Activated CD4-positive, alpha-beta memory T cell treated with anti-CD3 and anti-CD28 coated beads for 36 hours (primary cell): ENCODE measurements around the gene CELSR1. TPM values are rescaled to one million over a fixed set of nuclear protein-coding genes. Genes with fewer than 3 reads are reported as not detected.
"Not testable (repeated sequence)": the region's sequence is repeated elsewhere in the genome, so short reads cannot be mapped to it uniquely, and the experiment has no call there.

ENCODE experiments used
- CTCF ChIA-PET: fragments of 350-600 bp; sonication (Branson Sonifier 250); formaldehyde crosslinking; loops from one replicate; lab custom pipeline; 2021; ENCODE audit warnings: antibody characterized with exemption, inconsistent platforms; lab: Charles Lee
- POLR2A ChIA-PET: fragments of 350-600 bp; sonication (Branson Sonifier 250); formaldehyde crosslinking; loops from one replicate; lab custom pipeline; 2021; ENCODE audit warnings: antibody characterized with exemption; lab: Charles Lee
- DNase-seq: peaks from one replicate; pipeline ENCODE4 v3.0.0-alpha.2; 2020
- H3K27ac Mint-ChIP-seq: one replicate; pipeline ENCODE4 v1.8.0; 2021; ENCODE audit warnings: mixed read lengths
- H3K27me3 Mint-ChIP-seq: one replicate; pipeline ENCODE4 v1.8.0; 2021; ENCODE audit warnings: mixed read lengths
- H3K36me3 Mint-ChIP-seq: one replicate; pipeline ENCODE4 v1.8.0; 2021; ENCODE audit warnings: mixed read lengths
- H3K4me1 Mint-ChIP-seq: one replicate; pipeline ENCODE4 v1.8.0; 2021; ENCODE audit warnings: low read depth, mixed read lengths
- H3K4me3 Mint-ChIP-seq: one replicate; pipeline ENCODE4 v1.8.0; 2021; ENCODE audit warnings: mild to moderate bottlenecking, mixed read lengths
- H3K9me3 Mint-ChIP-seq: one replicate; pipeline ENCODE4 v1.8.0; 2021; ENCODE audit warnings: mixed read lengths
- intact Hi-C: fragments of 100-400 bp; cut with micrococcal nuclease; formaldehyde crosslinking; loops from one replicate; pipeline ENCODE4 v1.15.1; 2023
- total RNA-seq, 2 experiments: library from RNA; stranded (reverse); gene quantifications; one replicate each; pipeline ENCODE4 v1.2.3, GENCODE V29; 2021

The CELSR1 gene
- total RNA-seq, 2 experiments from 2014 or later = 0.24 to 0.36 TPM

DNA sequence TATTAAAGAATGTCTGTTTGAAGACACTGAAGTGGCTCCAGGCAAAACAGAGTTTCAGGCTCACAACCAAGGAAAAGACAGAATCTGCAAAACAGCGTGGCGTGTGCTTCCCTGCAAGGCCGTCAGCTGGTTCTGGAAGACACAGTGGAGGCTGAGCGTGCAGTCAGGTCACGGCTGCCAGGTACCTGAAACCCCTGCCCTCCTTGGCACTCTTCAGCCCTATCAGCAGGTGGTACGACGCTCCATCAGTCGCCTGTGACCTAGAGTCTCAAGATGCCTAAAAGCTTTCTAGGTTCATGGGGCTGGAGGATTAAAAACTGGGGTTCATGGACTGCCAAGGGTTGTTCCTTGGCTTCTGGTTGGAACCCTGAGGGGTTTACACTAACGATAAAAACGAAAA, 136.1 kb downstream of the CELSR1 start:
- H3K4me3 Mint-ChIP-seq = no peak overlapping the region
- CTCF ChIA-PET = no interaction called here
- DNase-seq = no peak
- intact Hi-C loops = no loop called here
- H3K27me3 Mint-ChIP-seq = no peaks in the 10 kb centered on the region
- POLR2A ChIA-PET = no interaction called here
- H3K9me3 Mint-ChIP-seq = no peaks in the 10 kb centered on the region
- peaks cover 1% of the 10 kb centered on the region for H3K4me1 Mint-ChIP-seq
- no peak overlapping the region for H3K27ac Mint-ChIP-seq
- H3K36me3 Mint-ChIP-seq = no peaks in the 10 kb centered on the region

DNA sequence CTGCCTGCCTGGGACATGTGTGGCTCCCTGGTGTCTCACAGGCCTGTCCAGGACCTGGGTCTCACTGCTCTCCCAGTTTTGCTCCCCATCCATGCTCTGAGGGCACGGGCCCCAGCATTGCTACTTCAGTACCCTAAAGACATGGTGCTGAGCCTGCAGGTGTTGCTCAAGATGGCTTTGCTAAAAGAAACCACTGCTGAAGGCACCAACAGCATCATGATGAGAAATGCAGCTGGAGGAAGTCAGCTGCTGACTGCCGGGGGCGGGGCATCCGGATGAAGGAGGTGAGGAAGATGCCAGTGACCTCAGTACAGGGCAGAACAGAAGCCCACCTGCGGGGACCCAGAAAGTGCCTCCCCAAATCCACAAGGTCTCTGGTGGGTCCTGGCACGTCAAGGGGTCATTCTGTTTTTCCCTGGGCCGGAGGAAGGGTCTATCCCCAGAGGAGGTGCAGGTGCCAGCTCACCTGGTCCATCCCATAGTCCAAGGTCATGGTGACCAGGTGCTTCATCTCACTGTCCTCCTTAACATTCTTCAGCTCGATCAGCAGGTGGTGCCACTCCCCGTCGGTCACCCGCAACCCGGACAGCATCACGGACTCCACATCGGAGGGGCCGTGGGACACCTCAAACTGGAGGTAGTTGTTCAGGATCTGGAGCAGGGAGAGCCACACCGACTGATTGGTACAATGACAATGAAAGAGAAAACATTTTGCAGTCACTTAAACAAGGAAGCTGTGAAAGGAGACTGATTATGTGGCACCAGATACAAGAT, 138.0 kb downstream of the CELSR1 start:
- ChIA-PET CTCF (interaction anchor here (0.6 kb wide), 1 partner anchor 1127 kb away, joined by 3 read pairs; no protein-coding TSS in a partner anchor), POLR2A (no interaction called here)
- H3K4me1 Mint-ChIP-seq = peaks cover 1% of the 10 kb centered on the region
- no peaks in the 10 kb centered on the region for H3K36me3 Mint-ChIP-seq
- DNase-seq = no peak
- H3K27me3 Mint-ChIP-seq = no peaks in the 10 kb centered on the region
- intact Hi-C loops = no loop called here
- no peak overlapping the region for H3K4me3 Mint-ChIP-seq
- H3K27ac Mint-ChIP-seq = no peak overlapping the region
- no peaks in the 10 kb centered on the region for H3K9me3 Mint-ChIP-seq

DNA sequence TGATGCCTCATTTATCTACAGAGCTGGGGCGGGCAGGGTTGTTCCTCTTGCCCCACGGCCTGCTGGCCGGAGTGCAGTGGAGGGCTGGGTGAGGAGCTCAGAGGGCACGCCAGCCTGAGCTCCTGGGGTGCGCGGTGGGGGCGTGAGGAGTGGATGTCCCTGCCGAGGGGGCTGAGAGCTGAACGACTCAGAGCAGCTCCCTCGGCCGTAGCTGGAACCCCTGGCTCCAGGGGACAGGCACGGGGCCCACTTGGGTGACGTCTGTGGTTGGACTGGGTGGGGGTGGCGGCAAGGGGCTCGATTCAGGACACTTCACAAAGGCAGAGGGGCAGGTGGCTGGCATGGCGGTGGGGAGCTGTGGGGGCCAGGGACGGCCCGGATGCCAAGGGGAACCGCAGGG, 139.5 kb downstream of the CELSR1 start:
- CTCF ChIA-PET = no interaction called here
- H3K27me3 Mint-ChIP-seq = peaks cover 3% of the 10 kb centered on the region
- H3K36me3 Mint-ChIP-seq = no peaks in the 10 kb centered on the region
- DNase-seq = no peak
- POLR2A ChIA-PET = no interaction called here
- H3K9me3 Mint-ChIP-seq = no peaks in the 10 kb centered on the region
- intact Hi-C loops = no loop called here
- H3K4me3 Mint-ChIP-seq = no peak overlapping the region
- peaks cover 5% of the 10 kb centered on the region for H3K4me1 Mint-ChIP-seq
- H3K27ac Mint-ChIP-seq = no peak overlapping the region

DNA sequence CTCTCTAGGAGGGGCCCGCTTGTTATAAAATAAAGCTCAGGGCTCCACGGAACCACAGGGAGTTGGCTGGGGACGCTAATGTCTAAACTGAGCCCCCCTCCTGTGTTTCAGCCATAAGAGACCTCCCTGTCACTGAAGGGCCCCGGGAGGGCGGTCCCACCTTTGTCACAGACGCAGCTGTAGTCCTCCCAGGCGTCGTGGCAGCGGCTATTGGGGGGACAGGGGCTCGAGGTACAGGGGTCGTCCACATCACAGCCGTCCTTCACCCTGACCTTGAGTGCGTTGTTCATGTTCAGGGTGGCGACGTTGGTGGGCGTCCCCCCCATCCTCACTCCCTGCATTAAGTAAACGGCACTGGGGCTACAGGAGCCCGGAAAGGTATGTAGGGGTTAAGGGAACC, 139.9 kb downstream of the CELSR1 start:
- no peak overlapping the region for H3K27ac Mint-ChIP-seq
- H3K4me3 Mint-ChIP-seq = no peak overlapping the region
- ChIA-PET CTCF (no interaction called here), POLR2A (no interaction called here)
- DNase-seq = no peak
- peaks cover 3% of the 10 kb centered on the region for H3K27me3 Mint-ChIP-seq
- no peaks in the 10 kb centered on the region for H3K36me3 Mint-ChIP-seq
- intact Hi-C loops = no loop called here
- H3K9me3 Mint-ChIP-seq = no peaks in the 10 kb centered on the region
- peaks cover 5% of the 10 kb centered on the region for H3K4me1 Mint-ChIP-seq

DNA sequence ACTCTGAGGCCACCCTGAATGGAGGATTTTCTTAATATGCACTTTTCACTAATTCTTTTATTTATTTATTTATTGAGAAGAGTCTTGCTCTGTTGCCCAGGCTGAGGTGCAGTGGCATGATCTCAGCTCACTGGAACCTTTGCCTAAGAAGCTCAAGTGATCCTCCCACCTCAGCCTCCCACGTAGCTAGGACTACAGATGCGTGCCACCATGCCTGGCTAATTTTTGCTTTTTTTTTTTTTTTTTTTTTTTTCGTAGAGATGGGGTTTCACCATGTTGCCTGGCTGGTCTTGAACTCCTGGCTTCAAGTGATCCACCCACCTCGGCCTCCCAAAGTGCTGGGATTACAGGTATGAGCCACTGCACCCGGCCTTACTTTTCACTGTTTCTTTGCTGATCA, 140.4 kb downstream of the CELSR1 start:
- H3K27me3 Mint-ChIP-seq, H3K4me3 Mint-ChIP-seq, DNase-seq, CTCF ChIA-PET, H3K27ac Mint-ChIP-seq, H3K9me3 Mint-ChIP-seq, intact Hi-C loops, H3K36me3 Mint-ChIP-seq, H3K4me1 Mint-ChIP-seq, POLR2A ChIA-PET: not testable (repeated sequence)

DNA sequence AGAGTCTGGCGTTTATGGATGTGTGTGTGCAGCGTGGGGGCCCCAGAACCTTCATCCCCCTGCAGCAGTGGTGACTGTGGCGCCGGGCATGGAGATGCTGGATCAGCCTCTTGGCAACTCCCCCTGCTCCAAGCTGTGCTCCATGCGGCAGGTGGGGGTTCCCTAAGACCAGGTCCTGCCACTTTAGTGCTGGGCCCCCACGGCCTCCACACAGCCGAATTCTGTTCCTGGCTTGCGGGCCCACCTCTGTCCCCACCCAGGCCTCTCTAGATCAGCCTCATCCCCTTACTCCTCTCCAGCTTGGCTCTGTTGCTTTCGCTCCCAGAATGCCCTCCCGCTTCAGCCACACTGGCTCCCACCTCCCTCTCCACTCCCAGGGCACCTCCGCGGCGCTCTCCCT, 142.3 kb downstream of the CELSR1 start:
- peaks cover 5% of the 10 kb centered on the region for H3K4me1 Mint-ChIP-seq
- no peaks in the 10 kb centered on the region for H3K9me3 Mint-ChIP-seq
- CTCF ChIA-PET = no interaction called here
- H3K36me3 Mint-ChIP-seq = no peaks in the 10 kb centered on the region
- no peak overlapping the region for H3K27ac Mint-ChIP-seq
- peaks cover 3% of the 10 kb centered on the region for H3K27me3 Mint-ChIP-seq
- POLR2A ChIA-PET = no interaction called here
- intact Hi-C loops = no loop called here
- no peak for DNase-seq
- no peak overlapping the region for H3K4me3 Mint-ChIP-seq

DNA sequence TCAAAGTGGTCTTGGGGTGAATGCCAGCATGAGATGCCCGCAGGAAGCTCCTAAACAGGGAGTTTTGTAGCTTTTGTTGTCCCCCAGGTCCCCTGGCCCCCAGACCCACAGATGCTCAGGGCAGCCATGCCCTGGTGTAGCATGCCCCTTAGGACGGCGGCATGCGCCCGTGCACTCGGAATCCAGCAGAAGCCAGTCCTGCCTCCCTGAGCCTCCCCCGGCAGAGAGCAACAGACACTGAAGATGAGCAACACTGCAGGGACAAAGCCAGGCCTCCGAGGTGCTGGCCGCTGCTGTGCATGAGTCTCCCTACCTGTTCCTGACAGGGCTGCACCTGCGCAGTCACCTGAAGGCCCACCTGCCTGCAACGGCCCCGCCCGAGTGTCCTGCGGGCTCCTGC, 142.8 kb downstream of the CELSR1 start:
- no peaks in the 10 kb centered on the region for H3K9me3 Mint-ChIP-seq
- H3K27ac Mint-ChIP-seq = no peak overlapping the region
- ChIA-PET POLR2A (no interaction called here), CTCF (interaction anchor here (0.9 kb wide), 1 partner anchor 27 kb away, joined by 3 read pairs; no protein-coding TSS in a partner anchor)
- DNase-seq = no peak
- peaks cover 5% of the 10 kb centered on the region for H3K4me1 Mint-ChIP-seq
- H3K27me3 Mint-ChIP-seq = peaks cover 3% of the 10 kb centered on the region
- H3K36me3 Mint-ChIP-seq = no peaks in the 10 kb centered on the region
- H3K4me3 Mint-ChIP-seq = no peak overlapping the region
- intact Hi-C loops = no loop called here

DNA sequence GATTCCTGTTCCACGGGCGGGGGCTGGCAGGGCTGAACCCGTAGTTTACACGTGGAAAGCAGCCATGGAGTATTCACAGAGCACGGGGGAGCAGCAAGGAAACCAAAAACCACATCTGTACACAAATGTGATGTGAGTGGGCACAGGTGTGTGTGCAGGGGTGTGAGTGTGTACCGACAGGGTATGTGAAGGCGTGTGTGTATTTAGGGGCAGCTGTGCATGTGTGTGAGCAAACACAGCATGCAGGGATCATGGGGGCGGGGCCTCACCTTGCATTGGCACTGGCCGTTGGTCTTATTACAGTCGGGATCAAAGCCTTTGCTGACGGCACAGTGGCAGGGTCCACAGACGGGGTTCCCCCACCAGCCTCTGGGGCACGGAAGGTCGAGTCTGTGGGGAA, 143.5 kb downstream of the CELSR1 start:
- ChIA-PET CTCF (interaction anchor here (0.9 to 1.2 kb wide), 2 partner anchors 26 kb away, joined by 3 read pairs; no protein-coding TSS in a partner anchor), POLR2A (no interaction called here)
- no peak for DNase-seq
- Mint-ChIP-seq H3K4me3 (no peak overlapping the region), H3K9me3 (no peaks in the 10 kb centered on the region), H3K27me3 (peaks cover 3% of the 10 kb centered on the region), H3K27ac (no peak overlapping the region), H3K36me3 (no peaks in the 10 kb centered on the region), H3K4me1 (peaks cover 5% of the 10 kb centered on the region)
- intact Hi-C loops = no loop called here

DNA sequence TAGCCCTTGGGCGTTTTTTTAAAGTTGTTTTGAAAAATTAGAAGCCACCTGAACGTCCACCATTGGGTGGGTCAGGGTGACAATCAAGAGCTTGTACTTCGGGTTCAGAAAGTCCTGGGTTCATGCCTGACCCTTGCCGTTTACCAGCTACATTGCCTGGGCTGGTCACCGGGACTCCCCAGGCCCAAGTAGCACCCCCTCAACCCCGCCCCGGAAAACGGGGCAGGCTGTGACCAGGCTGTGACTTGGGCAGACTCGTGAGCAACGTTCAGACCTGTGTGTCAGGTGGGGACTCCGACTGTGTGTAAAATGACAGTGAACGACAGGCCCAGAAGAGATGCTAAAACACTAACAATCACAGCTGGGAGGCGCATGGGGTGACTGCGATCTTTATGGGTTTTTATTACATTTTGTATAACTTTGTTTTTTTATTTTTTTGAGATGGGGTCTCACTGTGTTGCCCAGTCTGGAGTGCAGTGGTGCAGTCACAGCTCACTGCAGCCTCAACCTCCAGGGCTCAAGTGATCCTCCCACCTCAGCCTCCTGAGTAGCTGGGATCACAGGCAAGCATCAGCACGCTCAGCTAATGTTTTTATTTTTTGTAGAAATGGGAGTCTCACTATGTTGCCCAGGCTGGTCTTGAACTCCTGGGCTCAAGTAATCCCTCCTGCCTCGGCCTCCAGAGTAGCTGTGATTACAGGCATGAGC, 145.1 kb downstream of the CELSR1 start:
- CTCF ChIA-PET = interaction anchor here (0.6 kb wide), 1 partner anchor 27 kb away, joined by 3 read pairs; no protein-coding TSS in a partner anchor

DNA sequence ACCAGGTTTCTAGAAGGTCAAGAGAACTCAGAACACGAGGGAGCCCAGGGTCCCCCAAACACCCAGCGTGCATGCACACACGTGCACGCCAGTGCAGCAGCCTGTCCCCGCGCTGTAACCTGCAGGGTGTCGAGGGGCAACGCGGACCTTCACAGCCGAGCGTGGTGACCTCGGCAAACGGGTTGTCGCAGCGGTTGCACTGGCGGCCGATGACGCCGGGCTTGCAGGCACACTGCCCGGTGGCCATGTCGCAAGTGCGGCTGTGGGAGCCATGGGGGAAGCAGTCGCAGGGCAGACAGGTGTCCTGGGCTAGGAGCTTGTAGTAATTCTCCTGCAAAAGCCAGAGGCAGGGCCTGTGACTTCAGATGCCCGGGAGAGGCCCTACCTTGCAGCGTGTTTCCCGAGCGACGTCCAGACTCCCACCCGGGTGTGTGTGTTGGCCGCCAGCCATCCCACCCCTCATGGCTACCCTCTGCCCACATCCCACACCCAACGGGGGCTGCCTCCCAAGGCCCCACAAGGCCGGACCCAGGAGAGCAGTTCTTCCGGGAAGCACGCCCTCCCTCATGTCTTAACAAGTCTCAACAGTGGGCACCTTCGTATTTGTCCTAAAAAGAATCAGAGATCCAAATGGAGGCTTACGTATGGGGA, 145.8 kb downstream of the CELSR1 start:
- Mint-ChIP-seq H3K4me3 (no peak overlapping the region), H3K9me3 (no peaks in the 10 kb centered on the region), H3K4me1 (peaks cover 5% of the 10 kb centered on the region), H3K27ac (no peak overlapping the region), H3K36me3 (no peaks in the 10 kb centered on the region), H3K27me3 (peaks cover 3% of the 10 kb centered on the region)
- ChIA-PET POLR2A (no interaction called here), CTCF (interaction anchor here (0.6 kb wide), 1 partner anchor 27 kb away, joined by 3 read pairs; no protein-coding TSS in a partner anchor)
- DNase-seq = no peak
- intact Hi-C loops = no loop called here

More for the DNA sequence above, 145.1 kb downstream of the CELSR1 start:
- DNase-seq = no peak
- peaks cover 5% of the 10 kb centered on the region for H3K4me1 Mint-ChIP-seq
- H3K4me3 Mint-ChIP-seq = no peak overlapping the region
- H3K36me3 Mint-ChIP-seq = no peaks in the 10 kb centered on the region
- intact Hi-C loops = no loop called here
- H3K9me3 Mint-ChIP-seq = no peaks in the 10 kb centered on the region
- no peak overlapping the region for H3K27ac Mint-ChIP-seq
- POLR2A ChIA-PET = no interaction called here
- peaks cover 3% of the 10 kb centered on the region for H3K27me3 Mint-ChIP-seq

DNA sequence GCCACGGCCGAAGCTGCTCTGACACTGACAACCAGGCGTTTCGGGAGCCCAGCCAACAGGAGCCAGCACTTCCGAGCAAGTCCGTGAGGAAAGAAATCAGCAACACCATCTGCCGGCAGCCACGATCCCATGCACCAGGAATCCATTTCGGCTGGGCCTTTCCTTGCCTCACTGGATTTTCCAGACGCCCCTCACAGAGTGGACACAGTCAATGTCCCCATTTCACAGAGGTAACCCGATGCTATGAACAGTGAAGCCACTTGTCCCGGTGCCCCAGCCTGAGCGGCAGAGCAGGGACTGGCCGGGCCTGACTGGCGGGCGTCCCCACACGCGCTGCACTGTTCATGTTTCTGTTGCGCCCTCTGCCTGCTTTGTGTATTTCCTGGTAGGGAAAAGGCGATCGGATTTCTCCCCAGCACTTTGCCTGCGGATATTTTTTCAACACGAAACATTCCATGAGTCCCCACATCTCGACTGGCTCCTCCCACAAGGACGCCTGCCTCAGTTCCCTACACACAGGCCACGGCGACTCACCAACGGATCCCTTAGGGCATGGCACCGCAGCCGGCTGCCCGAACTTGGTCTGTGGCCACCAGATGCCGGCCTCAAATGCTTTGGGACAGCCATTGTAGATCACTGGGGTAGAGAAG, 146.6 kb downstream of the CELSR1 start:
- intact Hi-C loops = no loop called here
- ChIA-PET CTCF (no interaction called here), POLR2A (no interaction called here)
- Mint-ChIP-seq H3K9me3 (no peaks in the 10 kb centered on the region), H3K27ac (no peak overlapping the region), H3K36me3 (no peaks in the 10 kb centered on the region), H3K4me3 (no peak overlapping the region), H3K4me1 (peaks cover 5% of the 10 kb centered on the region), H3K27me3 (peaks cover 3% of the 10 kb centered on the region)
- no peak for DNase-seq

DNA sequence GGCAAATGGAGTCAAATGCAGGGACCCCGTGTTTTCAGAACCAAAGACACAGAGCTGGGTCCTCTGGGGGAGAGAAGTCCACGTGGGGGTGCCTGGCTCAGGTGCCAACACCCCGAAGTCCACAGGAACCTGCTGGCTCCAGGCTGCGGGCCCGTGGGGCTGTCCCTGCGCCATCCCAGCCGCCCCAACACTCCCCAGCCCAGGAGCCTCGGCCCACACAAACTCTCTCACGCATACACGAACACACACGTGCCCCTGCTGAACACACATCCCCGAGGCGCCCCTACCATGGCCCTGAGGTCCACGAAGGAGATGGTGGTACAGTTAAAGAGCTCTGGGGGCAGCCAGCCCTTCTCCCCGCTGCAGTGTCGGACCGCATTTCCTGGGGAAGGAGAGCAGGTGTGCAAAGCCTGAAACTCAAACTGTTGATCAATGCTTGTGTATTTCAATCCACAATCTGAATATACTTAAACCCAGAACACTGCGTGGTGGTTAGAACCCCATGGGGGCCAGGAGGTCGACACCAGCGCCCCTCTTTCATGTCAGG, 147.2 kb downstream of the CELSR1 start:
- POLR2A ChIA-PET = no interaction called here
- Mint-ChIP-seq H3K4me3 (no peak overlapping the region), H3K36me3 (no peaks in the 10 kb centered on the region), H3K27me3 (peaks cover 3% of the 10 kb centered on the region), H3K9me3 (no peaks in the 10 kb centered on the region), H3K27ac (no peak overlapping the region), H3K4me1 (peaks cover 5% of the 10 kb centered on the region)
- CTCF ChIA-PET = no interaction called here
- intact Hi-C loops = no loop called here
- no peak for DNase-seq
